CD14-positive monocyte (primary cell): ENCODE results near the gene GPHN. TPM values are rescaled to one million over a fixed set of nuclear protein-coding genes. Genes with fewer than 3 reads are reported as not detected.

ENCODE experiments used
- DNase-seq, 3 donors: peaks; one replicate each; pipeline ENCODE4 v3.0.0-alpha.2; 2011 to 2022
- H2AFZ ChIP-seq: 2 replicates; pipeline ENCODE4 v1.6.0; 2012; ENCODE audit warnings: mild to moderate bottlenecking, low read depth, low read length, inconsistent platforms; ENCODE audit not compliant: insufficient read depth, poor library complexity, severe bottlenecking
- H3K27ac ChIP-seq, 2 donors: 1 replicate in 1 of 2; 2 replicates in 1 of 2; pipeline ENCODE4 v1.5.1; 2012 to 2013; ENCODE audit warnings: low read length in 2 of 2, control low read depth in 1 of 2, inconsistent platforms in 1 of 2, low read depth in 1 of 2, mild to moderate bottlenecking in 1 of 2
- H3K27me3 ChIP-seq, 2 donors: one replicate each; pipeline versions ENCODE4 v1.6.0 to v1.6.1; 2011 to 2013; ENCODE audit warnings: low read length in 2 of 2; ENCODE audit not compliant: control insufficient read depth in 2 of 2, insufficient read depth in 2 of 2
- H3K36me3 ChIP-seq, 2 donors: replicated peaks in 1 of 2; 1 replicate in 1 of 2; 2 replicates in 1 of 2; pipeline versions ENCODE4 v1.5.1 to v1.6.1; 2012 to 2013; ENCODE audit warnings: low read length in 2 of 2, control low read depth in 1 of 2, inconsistent platforms in 1 of 2, mild to moderate bottlenecking in 1 of 2; ENCODE audit not compliant: insufficient read depth in 2 of 2, control insufficient read depth in 1 of 2
- H3K4me1 ChIP-seq, 2 donors: 1 replicate in 1 of 2; 2 replicates in 1 of 2; pipeline versions ENCODE4 v1.5.1 to v1.6.1; 2012 to 2013; ENCODE audit warnings: low read length in 2 of 2, control low read depth in 1 of 2, inconsistent platforms in 1 of 2, mild to moderate bottlenecking in 1 of 2, moderate library complexity in 1 of 2; ENCODE audit not compliant: insufficient read depth in 2 of 2, control insufficient read depth in 1 of 2
- H3K4me2 ChIP-seq: replicated peaks from 2 replicates; pipeline ENCODE3; 2012; ENCODE audit warnings: low read length, moderate library complexity, mild to moderate bottlenecking; ENCODE audit not compliant: poor library complexity, severe bottlenecking; ENCODE audit errors: extremely low read depth
- H3K4me3 ChIP-seq, 3 experiments: fragments of 200-600 bp in 1 of 3; sonication (generic) in 1 of 3; replicated peaks in 1 of 3; 1 replicate in 2 of 3; 2 replicates in 1 of 3; pipeline ENCODE4 v1.5.1; 2011 to 2013; ENCODE audit warnings: low read length in 3 of 3, mild to moderate bottlenecking in 3 of 3, control low read depth in 2 of 3, low read depth in 2 of 3, inconsistent platforms in 1 of 3, moderate library complexity in 1 of 3
- H3K79me2 ChIP-seq: 2 replicates; pipeline ENCODE4 v1.6.0; 2012; ENCODE audit warnings: mild to moderate bottlenecking, control low read depth, inconsistent platforms, low read length, moderate library complexity; ENCODE audit not compliant: insufficient read depth
- H3K9ac ChIP-seq: 2 replicates; pipeline ENCODE4 v1.6.0; 2017; ENCODE audit warnings: low read length, mild to moderate bottlenecking; ENCODE audit not compliant: insufficient read depth, poor library complexity, severe bottlenecking
- H3K9me3 ChIP-seq, 2 donors: replicated peaks in 1 of 2; 1 replicate in 1 of 2; 2 replicates in 1 of 2; pipeline versions ENCODE4 v1.5.1 to v1.6.1; 2012 to 2013; ENCODE audit warnings: low read length in 2 of 2, control low read depth in 1 of 2; ENCODE audit not compliant: control insufficient read depth in 1 of 2, insufficient read depth in 1 of 2
- H4K20me1 ChIP-seq: 2 replicates; pipeline ENCODE4 v1.6.0; 2012; ENCODE audit warnings: mild to moderate bottlenecking, low read length, control low read depth, moderate library complexity; ENCODE audit not compliant: insufficient read depth
- H3K27ac Mint-ChIP-seq, 7 donors: one replicate each; pipeline ENCODE4 v1.8.0; 2020; ENCODE audit warnings: mild to moderate bottlenecking in 7 of 7, mixed read lengths in 7 of 7, moderate library complexity in 6 of 7, inconsistent platforms in 2 of 7
- H3K27me3 Mint-ChIP-seq, 3 donors: one replicate each; pipeline ENCODE4 v1.8.0; 2021 to 2022; ENCODE audit warnings: low read depth in 3 of 3, mild to moderate bottlenecking in 3 of 3, mixed read lengths in 3 of 3, moderate library complexity in 3 of 3, inconsistent platforms in 1 of 3
- H3K36me3 Mint-ChIP-seq, 2 donors: one replicate each; pipeline ENCODE4 v1.8.0; 2020; ENCODE audit warnings: mixed read lengths in 2 of 2, inconsistent platforms in 1 of 2, mild to moderate bottlenecking in 1 of 2
- H3K4me1 Mint-ChIP-seq: one replicate; pipeline ENCODE4 v1.8.0; 2020; ENCODE audit warnings: mild to moderate bottlenecking, mixed read lengths
- H3K4me3 Mint-ChIP-seq, 2 donors: one replicate each; pipeline ENCODE4 v1.8.0; 2020; ENCODE audit warnings: mild to moderate bottlenecking in 2 of 2, mixed read lengths in 2 of 2, moderate library complexity in 1 of 2
- H3K9me3 Mint-ChIP-seq, 7 donors: one replicate each; pipeline ENCODE4 v1.8.0; 2020 to 2022; ENCODE audit warnings: mixed read lengths in 7 of 7, mild to moderate bottlenecking in 6 of 7, moderate library complexity in 6 of 7, inconsistent platforms in 2 of 7
- WGBS: methylation state at CpG from one replicate; pipeline ENCODE4 v1.1.5; 2013; ENCODE audit warnings: missing lambda C conversion rate; ENCODE audit not compliant: insufficient coverage; 5-methylcytosine and 5-hydroxymethylcytosine counted together
- intact Hi-C, 2 donors: fragments of 100-400 bp; cut with micrococcal nuclease; formaldehyde crosslinking; loops; one replicate each; pipeline versions ENCODE4 v1.15.0 to v1.15.1; 2023
- polyA plus RNA-seq, 3 donors: library from polyadenylated mRNA; depleted of rRNA in 1 of 3; unstranded in 2 of 3; stranded (reverse) in 1 of 3; fragments of 300-500 nt in 2 of 3; fragments of >200 nt in 1 of 3; fragmentation: Illumina TruSeq in 2 of 3; gene quantifications; 1 replicate in 2 of 3; 2 replicates in 1 of 3; pipeline ENCODE4 v1.2.3, GENCODE V29; 2012 to 2021
- TF ChIP-seq, protein P1 (sequence below): fragments of 200-600 bp; IDR thresholded peaks from one replicate; pipeline ENCODE4 v1.8.0; 2022; ENCODE audit warnings: antibody characterized with exemption, mild to moderate bottlenecking

GPHN gene
- polyA plus RNA-seq, 3 donors = 1.9 to 3.1 (median 3.0) TPM

DNA sequence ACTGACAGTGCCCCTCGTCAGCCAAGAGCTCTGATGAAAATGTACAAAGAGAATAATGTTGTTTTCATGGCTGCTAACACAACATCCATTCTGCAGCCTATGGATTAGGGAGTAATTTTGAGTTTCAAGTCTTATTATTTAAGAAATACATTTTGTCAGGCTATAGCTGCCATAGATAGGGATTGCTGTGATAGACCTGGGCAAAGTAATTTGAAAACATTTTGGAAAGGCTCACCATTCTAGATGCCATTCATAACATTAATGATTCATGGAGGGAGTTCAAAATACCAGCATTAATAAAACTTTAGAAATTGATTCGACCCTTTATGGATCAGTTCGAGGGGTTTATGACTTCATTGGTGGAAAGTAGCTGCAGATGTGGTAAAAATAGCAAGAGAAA is 149.8 kb downstream of the GPHN start:
- DNase-seq = no peak
- Histone ChIP-seq H3K27ac (no peak overlapping the region), H3K4me3 (no peak overlapping the region), H3K4me2 (no peak overlapping the region), H3K36me3 (no peaks in the 10 kb centered on the region), H3K27me3 (no peaks in the 10 kb centered on the region), H3K9me3 (peaks cover 27 to 38% of the 10 kb centered on the region in 2 donors), H3K79me2 (no peaks in the 10 kb centered on the region), H3K4me1 (no peaks in the 10 kb centered on the region), H2AFZ (no peak overlapping the region), H3K9ac (no peak overlapping the region), H4K20me1 (no peaks in the 10 kb centered on the region)
- TF ChIP-seq, protein P1, sequence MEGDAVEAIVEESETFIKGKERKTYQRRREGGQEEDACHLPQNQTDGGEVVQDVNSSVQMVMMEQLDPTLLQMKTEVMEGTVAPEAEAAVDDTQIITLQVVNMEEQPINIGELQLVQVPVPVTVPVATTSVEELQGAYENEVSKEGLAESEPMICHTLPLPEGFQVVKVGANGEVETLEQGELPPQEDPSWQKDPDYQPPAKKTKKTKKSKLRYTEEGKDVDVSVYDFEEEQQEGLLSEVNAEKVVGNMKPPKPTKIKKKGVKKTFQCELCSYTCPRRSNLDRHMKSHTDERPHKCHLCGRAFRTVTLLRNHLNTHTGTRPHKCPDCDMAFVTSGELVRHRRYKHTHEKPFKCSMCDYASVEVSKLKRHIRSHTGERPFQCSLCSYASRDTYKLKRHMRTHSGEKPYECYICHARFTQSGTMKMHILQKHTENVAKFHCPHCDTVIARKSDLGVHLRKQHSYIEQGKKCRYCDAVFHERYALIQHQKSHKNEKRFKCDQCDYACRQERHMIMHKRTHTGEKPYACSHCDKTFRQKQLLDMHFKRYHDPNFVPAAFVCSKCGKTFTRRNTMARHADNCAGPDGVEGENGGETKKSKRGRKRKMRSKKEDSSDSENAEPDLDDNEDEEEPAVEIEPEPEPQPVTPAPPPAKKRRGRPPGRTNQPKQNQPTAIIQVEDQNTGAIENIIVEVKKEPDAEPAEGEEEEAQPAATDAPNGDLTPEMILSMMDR = no peak
- no peaks in the 10 kb centered on the region for H3K4me1 Mint-ChIP-seq
- H3K27ac Mint-ChIP-seq = no peak overlapping the region
- intact Hi-C loops = no loop called here
- no peaks in the 10 kb centered on the region for H3K36me3 Mint-ChIP-seq
- peaks cover 0 to 2% (median 0%) of the 10 kb centered on the region in 3 donors for H3K27me3 Mint-ChIP-seq
- peaks cover 15 to 49% (median 31%) of the 10 kb centered on the region in 7 donors for H3K9me3 Mint-ChIP-seq
- WGBS = no CpG with 5 or more reads among the region's 3 CpGs
- no peak overlapping the region for H3K4me3 Mint-ChIP-seq

DNA sequence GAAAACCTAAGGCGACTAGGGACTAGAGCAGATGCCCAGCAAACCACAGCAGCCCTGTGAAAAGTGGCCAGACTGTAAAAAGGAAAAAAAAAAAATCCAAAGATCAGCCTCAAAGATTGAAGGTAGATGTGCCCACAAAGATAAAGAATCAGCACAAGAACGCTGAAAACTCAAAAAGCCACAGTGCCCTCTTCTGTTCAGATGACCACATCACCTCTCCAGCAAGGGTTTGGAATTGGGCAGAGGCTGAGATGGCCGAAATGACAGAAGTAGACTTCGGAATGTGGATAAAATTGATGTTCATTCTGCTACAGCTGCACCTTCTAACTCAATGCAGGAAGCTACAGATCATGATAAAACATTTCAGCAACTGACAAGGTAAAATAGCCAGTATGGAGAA is 154.4 kb downstream of the GPHN start:
- WGBS = no CpG with 5 or more reads among the region's 4 CpGs

More for the DNA sequence above, 154.4 kb downstream of the GPHN start:
- intact Hi-C loops = no loop called here
- H3K79me2 ChIP-seq = no peaks in the 10 kb centered on the region
- TF ChIP-seq, protein P1 = no peak
- no peak overlapping the region for H2AFZ ChIP-seq
- no peak overlapping the region for H3K4me3 Mint-ChIP-seq
- H3K4me1 ChIP-seq = no peaks in the 10 kb centered on the region
- no peaks in the 10 kb centered on the region for H3K27me3 ChIP-seq
- H3K4me1 Mint-ChIP-seq = no peaks in the 10 kb centered on the region
- H3K9me3 Mint-ChIP-seq = peaks cover 23 to 53% (median 37%) of the 10 kb centered on the region in 7 donors
- no peak overlapping the region for H3K4me3 ChIP-seq
- no peaks in the 10 kb centered on the region for H4K20me1 ChIP-seq
- no peak overlapping the region for H3K4me2 ChIP-seq
- no peak overlapping the region for H3K27ac ChIP-seq
- no peak overlapping the region for H3K27ac Mint-ChIP-seq
- peaks cover 0 to 2% (median 0%) of the 10 kb centered on the region in 3 donors for H3K27me3 Mint-ChIP-seq
- H3K9me3 ChIP-seq = peaks cover 22 to 43% of the 10 kb centered on the region in 2 donors
- H3K36me3 Mint-ChIP-seq = no peaks in the 10 kb centered on the region
- no peak for DNase-seq
- no peaks in the 10 kb centered on the region for H3K36me3 ChIP-seq
- H3K9ac ChIP-seq = no peak overlapping the region
